OCI-LY3 (cell line): ENCODE measurements around the gene RANBP3.

ENCODE experiments used
- EZH2phosphoT487 ChIP-seq: fragments of 200-600 bp; shearing (Covaris generic); IDR thresholded peaks from 2 replicates; pipeline ENCODE4 v1.6.1; 2018; ENCODE audit warnings: antibody characterized with exemption, mixed run types, low read depth
- TF ChIP-seq, protein P1 (sequence below): fragments of 200-600, 300-600 bp; sonication (generic); IDR thresholded peaks from 2 replicates; pipeline ENCODE4 v1.5.1; 2014; ENCODE audit warnings: antibody characterized with exemption, low read length, low read depth

DNA sequence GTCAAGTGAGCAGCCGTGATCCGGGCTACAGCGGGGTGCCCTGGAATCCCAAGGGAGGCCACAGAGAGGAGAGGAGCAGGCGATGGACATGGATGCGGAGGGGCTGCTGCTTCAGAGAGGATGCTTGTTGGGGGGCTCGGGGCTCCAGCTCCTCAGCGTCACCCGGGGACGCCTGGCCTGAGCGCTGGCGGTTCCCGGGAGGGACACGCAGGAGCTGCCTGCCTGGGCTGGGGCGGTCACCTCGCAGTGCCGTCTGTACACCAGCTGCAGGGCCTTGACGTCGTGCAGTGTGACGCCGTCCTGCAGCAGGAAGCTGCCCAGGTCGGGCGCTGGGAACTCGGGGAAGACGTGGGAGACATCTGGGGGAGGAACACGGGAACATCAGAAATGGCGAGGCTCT is 29.9 kb upstream of the RANBP3 start:
- TF ChIP-seq, protein P1, sequence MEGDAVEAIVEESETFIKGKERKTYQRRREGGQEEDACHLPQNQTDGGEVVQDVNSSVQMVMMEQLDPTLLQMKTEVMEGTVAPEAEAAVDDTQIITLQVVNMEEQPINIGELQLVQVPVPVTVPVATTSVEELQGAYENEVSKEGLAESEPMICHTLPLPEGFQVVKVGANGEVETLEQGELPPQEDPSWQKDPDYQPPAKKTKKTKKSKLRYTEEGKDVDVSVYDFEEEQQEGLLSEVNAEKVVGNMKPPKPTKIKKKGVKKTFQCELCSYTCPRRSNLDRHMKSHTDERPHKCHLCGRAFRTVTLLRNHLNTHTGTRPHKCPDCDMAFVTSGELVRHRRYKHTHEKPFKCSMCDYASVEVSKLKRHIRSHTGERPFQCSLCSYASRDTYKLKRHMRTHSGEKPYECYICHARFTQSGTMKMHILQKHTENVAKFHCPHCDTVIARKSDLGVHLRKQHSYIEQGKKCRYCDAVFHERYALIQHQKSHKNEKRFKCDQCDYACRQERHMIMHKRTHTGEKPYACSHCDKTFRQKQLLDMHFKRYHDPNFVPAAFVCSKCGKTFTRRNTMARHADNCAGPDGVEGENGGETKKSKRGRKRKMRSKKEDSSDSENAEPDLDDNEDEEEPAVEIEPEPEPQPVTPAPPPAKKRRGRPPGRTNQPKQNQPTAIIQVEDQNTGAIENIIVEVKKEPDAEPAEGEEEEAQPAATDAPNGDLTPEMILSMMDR, result no peak
- TF ChIP-seq EZH2phosphoT487, result no peak
